ENCODE data around the gene PRKCD.

GRCh38 chr3:53113293-53114010 lies 47.6 kb upstream of the PRKCD start:
- TF ChIP-seq CTCF (IDR thresholded peaks at IDR 0.05) (no peak), POLR2A (IDR thresholded peaks at IDR 0.05) (no peak)

Measured in body of pancreas (tissue), 4 donors.